Left hindlimb (tissue), 1 donor: ENCODE results near the gene FAM114A1.

Experiments
- DNase-seq: peaks from one replicate; pipeline ENCODE4 v3.0.0-alpha.2; 2018

FAM114A1 gene

DNA sequence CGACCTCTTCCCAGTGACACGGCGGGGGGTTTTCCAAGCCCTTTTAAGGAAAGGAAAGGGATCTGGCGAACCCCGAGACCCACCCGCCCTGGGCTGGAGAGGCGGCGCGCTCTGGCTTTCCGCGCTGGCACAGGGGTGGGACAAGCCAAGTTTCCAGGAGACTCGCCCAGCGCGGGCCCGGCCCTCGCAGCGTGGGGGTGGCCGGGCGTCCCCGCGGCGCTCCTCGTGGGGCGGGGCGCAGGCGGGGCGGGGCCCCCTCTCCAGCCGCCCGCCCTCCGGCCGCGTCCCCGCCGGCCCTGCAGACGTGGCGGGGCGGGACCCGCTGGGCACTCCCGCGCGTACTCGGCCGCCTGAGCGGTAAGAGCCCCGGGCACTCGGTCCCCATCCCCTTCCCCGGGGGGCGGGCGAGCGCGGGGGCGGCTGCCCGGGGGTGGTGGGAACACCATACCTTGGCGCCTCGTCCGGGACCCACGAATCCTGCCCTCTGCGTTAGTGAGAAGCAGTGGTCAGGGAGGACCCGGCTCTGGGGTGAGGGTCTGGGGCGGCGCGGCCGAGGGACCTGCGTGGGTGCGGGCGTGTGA, at the start of gene FAM114A1:
TSS of gene FAM114A1 (plus strand) at position 329 of the 581 bp plus-strand sequence. CDS start 10,273 bp downstream, outside the sequence.
- peak; percentile 93 for DNase-seq

DNA sequence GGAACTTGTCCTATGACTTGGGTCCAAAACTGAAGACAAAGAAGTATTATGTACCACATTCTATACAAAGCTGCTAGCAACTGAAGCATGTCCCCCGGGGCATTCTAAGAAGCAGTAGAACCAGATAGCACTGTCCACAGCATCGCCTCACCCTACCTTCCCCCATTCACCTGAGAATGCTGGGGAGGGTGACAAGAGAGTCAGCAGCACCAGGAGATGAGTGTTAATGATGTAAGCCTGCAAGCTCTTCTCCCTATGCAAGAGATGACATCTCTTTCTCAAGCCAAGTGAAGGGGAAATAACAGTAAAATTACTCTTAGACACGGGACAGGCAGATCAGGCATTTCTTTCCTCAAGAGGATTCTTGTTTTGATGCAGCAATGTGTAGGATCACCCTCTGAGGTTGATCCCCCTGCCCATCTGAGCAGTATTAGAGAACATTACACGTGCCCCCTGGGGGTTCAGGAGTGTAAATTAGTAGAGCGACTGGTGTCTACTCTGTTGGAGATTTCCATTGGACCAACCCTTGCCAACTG, 49.1 kb upstream of the FAM114A1 start:
- DNase-seq: no peak

DNA sequence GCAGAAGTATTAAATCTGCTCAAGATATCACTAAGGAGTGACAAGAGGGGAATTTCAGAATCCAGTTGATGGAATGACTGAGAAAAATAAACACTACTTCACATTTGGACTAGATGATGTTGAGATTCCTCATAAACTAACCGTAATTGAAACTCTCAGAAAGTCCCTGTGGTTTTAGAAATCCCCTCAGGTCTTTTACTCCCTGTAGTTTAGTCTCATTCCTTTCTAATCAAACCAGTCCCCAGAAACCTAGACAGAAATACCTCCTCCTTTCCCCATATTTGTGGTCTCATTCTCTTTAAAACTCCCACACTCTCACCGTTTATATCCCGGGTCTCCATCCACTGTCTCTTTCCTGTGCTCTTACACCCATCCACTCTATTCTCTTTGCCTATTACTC, 48.0 kb upstream of the FAM114A1 start:
- no peak for DNase-seq

- no peak for DNase-seq
Observed at GRCh38 chr4:38820329-38821061, 47.1 kb upstream of the FAM114A1 start.

DNA sequence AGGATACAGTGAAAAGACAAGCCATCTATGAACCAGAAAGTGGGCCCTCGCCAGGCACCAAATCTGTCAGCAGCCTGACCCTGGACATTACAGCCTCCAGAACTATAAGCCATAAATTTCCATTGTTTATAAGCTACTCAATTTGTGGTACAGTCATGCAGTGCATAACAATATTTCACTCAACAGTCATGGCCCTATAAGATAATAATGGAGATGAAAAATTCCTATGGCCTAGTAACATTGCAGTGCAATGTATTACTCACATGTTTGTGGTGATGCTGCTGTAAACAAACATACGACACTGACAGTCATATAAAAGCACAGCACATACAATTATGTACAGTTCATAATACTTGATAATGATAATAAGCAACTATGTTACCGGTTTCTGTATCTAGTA, 45.9 kb upstream of the FAM114A1 start:
- DNase-seq: no peak

DNA sequence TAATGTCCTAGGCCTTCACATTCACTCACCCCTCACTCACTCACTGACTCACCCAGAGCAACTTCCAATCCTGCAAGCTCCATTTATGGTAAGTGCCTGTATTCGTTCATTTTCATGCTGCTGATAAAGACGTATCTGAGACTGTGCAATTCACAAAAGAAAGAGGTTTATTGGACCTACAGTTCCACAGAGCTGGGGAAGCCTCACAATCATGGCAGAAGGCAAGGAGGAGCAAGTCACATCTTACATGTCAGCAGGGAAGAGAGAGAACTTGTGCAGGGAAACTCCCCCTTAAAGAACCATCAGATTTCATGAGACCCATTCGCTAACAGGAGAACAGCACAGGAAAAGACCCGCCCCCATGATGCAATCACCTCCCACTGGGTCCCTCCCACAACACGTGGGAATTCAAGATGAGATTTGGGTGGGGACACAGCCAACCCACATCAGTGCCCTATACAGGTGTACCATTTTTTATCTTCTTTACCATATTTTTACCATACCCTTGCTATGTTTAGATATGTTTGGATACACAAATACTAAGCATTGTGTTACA, 44.8 kb upstream of the FAM114A1 start:
- no peak for DNase-seq

DNA sequence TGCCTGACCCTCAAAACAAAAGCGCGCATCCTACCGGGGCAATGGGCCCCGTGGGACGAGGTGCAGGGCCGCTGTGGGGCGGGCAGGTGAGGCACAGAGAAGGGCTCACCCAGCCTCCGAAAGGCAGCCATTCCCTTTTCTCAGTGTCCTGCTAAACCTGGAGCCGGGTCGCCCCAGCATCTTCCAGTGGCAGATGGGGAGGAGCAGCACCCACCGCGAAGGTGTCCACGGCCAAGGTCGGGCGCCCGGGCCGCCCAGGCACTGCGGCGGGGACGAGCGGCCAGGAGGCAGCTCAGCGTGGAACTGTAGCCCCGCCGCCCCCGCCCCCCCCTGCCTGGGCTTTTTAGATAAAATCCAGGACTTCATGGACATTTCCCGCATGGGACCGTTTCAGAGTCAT, 43.8 kb upstream of the FAM114A1 start:
- DNase-seq: no peak

GRCh38 chr4:38829237-38829636, 38.4 kb upstream of the FAM114A1 start:
- DNase-seq: no peak

- DNase-seq: no peak
Observed at GRCh38 chr4:38831653-38832052, 36.0 kb upstream of the FAM114A1 start.

DNA sequence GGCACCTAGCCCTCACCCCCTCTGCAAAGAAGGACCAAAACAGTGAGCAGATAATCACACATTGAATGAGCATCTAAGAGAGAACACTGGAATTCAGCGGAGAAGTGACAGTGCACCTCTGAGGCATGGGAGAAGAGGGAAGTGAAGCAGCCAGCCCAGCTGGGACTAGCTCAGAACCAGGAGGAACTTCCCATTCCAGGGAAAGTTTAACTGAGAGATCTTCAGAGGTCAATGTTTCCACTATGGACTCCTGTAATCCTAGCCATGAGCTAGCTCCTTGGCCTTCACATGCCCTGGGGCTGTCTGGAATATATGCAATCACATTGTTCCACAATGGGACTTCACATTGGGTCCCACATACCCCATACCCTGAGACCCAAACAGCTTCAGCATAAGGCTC, 35.4 kb upstream of the FAM114A1 start:
- DNase-seq: no peak

DNA sequence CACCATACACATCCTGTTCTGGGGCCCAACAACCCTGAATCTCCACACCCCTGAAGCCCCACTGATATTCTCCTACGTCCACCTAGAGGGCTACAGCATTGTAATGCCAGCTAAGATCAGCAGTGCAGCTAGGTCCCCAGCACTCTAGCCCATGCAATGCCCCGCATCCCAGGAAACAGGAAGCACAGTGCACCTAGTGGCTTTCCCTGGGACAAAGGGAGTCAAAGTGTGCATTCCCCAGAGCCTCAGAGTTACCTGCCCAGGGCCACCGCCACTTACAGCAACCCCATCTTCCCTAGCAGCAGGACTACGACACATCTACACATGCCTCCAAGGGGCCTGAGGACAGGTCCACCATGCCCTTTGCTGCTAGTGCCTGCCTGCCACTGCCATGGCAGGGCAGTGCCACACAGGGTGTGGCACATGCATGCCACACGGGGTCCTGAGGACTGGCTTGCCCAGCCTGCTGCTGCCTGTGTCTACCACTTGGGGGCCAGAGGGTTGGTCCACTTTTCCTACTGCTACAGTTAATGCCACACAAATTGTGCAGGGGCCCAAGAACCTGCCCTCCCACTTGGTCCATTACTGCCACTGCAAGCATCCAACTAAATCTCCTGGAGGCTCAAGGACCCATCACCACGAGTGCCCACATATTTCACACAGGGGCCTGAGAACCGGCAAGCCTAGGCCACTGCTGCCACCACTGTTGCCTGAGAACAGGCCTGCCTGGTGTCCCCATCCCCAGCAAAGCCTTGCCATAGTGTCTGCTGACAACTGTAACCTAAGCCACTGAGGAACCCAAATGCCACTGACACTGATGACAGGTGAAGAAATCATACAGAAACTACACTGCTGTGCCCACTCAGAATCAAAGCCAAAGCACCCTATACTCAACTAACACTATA, 34.7 kb upstream of the FAM114A1 start:
- DNase-seq: no peak

- no peak for DNase-seq
Observed at GRCh38 chr4:38834570-38834969, 33.0 kb upstream of the FAM114A1 start.

- no peak for DNase-seq
Observed at GRCh38 chr4:38837334-38837733, 30.3 kb upstream of the FAM114A1 start.

DNA sequence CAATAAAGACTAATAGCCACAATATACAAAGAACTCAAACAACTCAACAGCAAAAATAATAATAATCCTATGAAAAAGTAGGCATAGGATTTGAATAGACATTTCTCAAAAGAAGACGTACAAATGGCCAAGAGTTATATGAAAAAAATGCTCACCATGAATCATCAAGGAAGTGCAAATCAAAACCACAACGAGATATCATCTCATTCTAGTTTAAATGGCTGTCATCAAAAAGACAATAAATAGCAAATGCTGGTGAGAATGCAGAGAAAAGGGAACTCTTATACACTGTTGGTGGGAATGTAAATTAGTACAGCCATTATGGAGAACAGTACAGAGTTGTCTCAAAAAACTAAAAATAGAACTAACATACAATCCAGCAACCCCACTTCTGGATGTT, 29.8 kb upstream of the FAM114A1 start:
- DNase-seq: no peak

- no peak for DNase-seq
Observed at GRCh38 chr4:38842994-38843393, 24.6 kb upstream of the FAM114A1 start.

GRCh38 chr4:38846015-38846414, 21.6 kb upstream of the FAM114A1 start:
- no peak for DNase-seq

DNA sequence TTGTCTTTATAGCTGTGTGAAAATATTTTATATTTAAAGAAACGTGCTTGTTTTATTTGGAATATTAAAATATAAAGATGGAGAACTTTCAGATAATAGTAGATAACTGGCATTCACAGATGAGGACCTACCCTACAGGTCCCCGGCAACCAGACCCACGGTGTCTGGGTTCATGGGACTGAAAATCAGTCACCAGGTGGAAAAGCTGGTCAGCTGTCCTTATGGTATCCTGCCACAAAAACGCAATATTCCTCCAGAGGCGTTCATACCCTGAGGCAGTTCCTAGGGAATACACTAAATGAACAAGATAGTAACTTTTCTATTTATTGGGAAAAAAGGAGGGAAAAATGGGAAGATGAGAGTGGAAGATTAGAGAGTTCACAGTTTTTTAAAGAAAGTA, 12.1 kb upstream of the FAM114A1 start:
- DNase-seq: no peak

GRCh38 chr4:38856046-38856445, 11.6 kb upstream of the FAM114A1 start:
- no peak for DNase-seq

DNA sequence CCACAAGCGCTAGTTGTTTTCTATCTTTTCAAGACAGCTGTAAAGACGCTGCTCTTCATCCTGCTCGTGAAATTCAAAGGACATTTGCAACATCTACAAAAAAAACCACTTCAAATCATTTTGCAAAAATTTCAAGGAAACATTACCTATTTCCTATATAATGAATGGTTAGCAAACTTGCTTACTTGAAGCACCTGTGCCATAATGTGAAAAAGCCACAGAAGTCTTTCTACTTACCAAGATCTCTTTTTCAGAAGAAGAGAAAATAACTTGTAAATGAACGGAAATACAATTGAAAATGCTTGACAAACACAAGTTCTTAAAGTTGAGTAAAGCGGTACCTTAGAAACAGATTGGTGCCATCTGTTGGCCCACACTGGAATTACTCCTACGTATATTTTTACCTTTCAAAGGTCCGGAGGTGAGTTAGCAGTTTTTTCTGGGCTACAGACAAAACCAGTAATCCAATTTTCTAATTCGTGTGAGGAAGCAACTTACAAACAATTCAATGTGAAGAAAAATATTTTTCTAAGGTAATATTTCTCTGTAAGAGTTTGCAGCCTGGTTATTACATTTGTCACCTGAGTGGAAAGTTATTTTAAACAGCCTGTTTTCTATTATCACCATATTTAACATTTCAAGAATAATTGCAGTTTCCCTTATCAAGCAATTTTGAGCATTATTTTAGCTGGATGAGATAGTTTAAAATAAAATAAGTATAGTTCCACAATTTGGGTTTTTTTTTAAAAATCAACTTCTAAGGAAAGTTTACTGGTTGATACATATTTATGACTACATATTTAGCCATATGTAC, 10.9 kb upstream of the FAM114A1 start, which contains the start of gene TLR6:
TSS of gene TLR6 (minus strand) at position 294 of the 814 bp plus-strand sequence. CDS start 27,344 bp downstream, outside the sequence.
- DNase-seq: no peak

DNA sequence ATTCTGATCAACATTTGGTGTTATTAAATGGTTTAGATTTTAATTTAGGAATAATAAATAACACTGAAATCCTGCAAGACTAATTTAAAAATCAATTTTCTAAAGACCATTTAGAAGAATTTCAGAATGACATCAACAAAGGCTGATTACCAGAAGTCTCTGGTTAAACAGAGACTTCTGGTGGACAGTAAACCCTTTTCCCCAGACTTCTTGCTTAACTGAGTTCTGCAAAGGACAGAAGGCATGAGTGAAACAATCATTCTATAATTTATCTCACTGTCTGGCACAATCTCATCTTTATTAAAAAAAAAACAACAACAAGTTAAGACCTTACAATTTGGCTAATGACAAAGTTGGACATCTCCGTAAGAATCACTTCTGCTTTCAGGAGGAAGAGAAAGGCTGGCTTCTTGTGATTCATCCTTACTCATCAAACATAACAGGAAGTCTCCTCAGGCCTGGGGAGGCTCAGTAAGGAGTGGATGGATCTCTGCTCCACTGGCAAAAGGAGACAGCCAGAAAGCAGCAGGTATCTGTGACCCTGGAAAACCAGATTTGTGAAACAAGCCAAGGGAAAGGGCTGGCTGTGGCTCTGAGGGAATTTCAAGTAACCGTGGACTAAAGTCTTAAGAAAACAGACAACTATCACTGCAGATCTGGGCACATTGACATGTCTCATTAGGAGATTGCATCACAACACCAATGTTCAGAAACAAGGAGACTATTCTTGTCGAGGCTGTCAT, 10.1 kb upstream of the FAM114A1 start:
- DNase-seq: no peak

- DNase-seq: no peak
Observed at GRCh38 chr4:38858097-38858420, 9.5 kb upstream of the FAM114A1 start.
